HG03039 (cell line): ENCODE data around the gene ZNF524.

Experiments
- ATAC-seq: cut with Tn5 transposase; IDR thresholded peaks from one replicate; pipeline ENCODE4 v1.9.1; 2021; ENCODE audit warnings: mild to moderate bottlenecking, moderate library complexity; ENCODE audit not compliant: unreplicated experiment

The ZNF524 gene

GRCh38 chr19:55640577-55641425, 40.7 kb downstream of the ZNF524 start, which contains the start of gene ZNF580:
ZNF580 (plus strand) TSS chr19:55641002; CDS start chr19:55642509, 1,507 bp downstream.
- no peak for ATAC-seq

- no peak for ATAC-seq
Observed at GRCh38 chr19:55641426-55642152, 41.5 kb downstream of the ZNF524 start.

DNA sequence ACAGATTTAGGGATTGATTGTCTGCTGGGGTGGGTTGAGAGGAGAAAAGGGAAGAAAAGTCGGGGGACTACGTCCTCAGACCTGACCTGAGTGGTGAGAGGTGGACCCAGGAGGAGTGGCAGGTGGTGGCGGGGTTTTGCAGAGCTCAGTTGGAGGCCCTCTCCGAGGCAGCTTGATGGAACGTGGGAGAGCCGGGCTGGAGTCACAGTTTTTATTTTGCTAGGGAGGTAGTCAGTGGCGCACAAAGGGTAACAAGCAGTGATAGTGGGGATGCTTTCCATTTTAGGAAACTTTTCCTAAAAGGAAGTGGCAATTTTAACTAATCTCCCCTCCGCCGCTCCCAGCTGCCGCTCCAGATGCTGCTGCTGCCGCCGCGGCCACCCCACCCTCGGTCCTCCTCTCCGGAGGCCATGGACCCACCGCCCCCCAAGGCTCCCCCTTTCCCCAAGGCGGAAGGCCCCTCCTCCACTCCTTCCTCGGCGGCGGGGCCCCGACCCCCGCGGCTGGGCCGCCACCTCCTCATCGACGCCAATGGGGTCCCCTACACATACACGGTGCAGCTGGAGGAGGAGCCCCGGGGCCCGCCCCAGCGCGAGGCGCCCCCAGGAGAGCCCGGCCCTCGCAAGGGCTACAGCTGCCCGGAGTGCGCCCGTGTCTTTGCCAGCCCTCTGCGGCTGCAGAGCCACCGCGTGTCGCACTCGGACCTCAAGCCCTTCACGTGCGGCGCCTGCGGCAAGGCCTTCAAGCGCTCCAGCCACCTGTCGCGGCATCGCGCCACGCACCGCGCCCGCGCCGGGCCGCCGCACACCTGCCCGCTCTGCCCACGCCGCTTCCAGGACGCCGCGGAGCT, 42.3 kb downstream of the ZNF524 start:
- no peak for ATAC-seq

DNA sequence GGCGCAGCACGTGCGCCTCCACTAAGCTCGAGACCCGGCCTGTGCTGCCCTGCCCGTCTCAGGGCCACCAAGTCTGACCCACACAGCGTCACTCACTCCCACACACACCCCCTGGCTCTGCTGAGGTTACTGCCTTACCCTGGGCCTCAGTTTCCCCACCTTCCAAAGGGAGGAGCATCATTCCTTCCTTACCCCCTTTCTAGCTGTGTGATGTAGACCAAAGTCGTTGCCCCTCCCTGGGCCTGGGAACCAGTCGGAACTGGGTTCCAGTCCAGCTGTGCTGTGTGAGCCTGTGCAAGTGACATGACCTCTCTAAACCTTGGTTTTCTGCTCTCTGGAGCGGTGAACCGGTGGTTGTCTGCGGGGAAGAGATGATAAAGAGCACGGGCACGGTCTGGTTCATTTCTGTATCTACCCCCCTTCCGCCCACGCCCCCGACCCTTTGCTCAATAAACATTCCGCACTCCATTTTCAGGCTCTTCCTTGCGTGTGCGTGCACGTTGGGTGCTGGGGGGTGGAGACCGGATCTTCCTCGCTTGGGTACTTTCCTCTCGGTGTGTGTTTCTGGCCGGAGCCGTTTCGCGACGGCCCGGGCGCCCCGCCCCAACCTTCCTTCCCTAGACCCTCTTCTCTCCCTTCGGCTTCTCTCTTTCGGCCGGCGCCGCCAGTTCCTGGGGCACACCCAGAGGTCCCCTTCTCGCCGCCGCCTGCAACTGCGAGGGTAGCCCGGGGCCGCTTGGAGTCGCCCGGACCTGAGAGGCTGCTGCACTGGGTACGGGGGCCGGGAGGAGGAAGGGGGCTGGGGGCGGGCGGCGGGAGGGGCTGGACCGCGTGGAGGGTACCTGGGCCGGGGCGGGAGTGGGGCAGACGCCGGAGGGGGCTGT, 43.2 kb downstream of the ZNF524 start, which contains the start of gene ZNF581:
ZNF581 (plus strand) TSS at position 647 of the 884 bp plus-strand sequence. CDS start 923 bp downstream, outside the sequence.
- no peak for ATAC-seq

- no peak for ATAC-seq
Observed at GRCh38 chr19:55643887-55644176, 43.7 kb downstream of the ZNF524 start.

- no peak for ATAC-seq
Observed at GRCh38 chr19:55644191-55644833, 44.2 kb downstream of the ZNF524 start.

- no peak for ATAC-seq
Observed at GRCh38 chr19:55644842-55645511, 44.9 kb downstream of the ZNF524 start.

GRCh38 chr19:55645512-55645881, 45.4 kb downstream of the ZNF524 start:
- ATAC-seq: no peak

GRCh38 chr19:55646889-55647731, 47.0 kb downstream of the ZNF524 start:
- ATAC-seq: no peak

GRCh38 chr19:55647732-55648584, 47.9 kb downstream of the ZNF524 start, which contains the start of gene CCDC106:
CCDC106 (plus strand) TSS chr19:55648212; CDS start chr19:55649047, 835 bp downstream.
- ATAC-seq: no peak

DNA sequence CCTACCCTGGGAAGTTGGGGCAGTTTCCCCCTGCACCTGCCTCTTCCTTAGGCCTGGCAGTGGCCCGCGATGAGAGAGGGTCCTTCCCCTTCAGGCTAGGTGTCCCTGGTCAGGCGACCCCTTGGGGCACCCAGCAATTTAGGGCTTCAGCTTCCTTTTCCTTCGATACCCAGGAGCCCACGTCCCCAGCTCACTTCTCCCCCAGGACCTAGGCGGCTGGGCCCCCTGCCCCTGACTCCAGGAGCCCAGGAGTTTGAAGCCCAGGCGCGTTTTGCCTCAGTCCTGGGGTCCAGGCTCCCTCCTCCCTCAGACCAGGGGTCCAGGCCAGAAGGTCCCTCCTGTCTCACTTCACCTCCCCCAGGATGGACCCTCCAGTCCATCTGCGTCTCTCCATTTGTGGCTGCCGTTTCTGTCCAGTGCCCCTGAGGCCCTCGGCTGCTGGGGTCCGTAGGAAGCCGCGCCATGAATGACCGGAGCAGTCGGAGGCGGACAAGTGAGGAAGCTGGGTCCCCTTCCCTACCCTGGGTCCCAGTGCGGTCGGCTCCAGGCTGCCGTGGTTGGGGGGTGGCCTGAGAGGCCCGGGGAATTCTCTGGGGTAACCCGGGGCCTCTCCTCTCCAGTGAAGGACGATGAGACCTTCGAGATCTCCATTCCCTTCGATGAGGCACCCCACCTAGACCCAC, 48.6 kb downstream of the ZNF524 start:
- no peak for ATAC-seq

DNA sequence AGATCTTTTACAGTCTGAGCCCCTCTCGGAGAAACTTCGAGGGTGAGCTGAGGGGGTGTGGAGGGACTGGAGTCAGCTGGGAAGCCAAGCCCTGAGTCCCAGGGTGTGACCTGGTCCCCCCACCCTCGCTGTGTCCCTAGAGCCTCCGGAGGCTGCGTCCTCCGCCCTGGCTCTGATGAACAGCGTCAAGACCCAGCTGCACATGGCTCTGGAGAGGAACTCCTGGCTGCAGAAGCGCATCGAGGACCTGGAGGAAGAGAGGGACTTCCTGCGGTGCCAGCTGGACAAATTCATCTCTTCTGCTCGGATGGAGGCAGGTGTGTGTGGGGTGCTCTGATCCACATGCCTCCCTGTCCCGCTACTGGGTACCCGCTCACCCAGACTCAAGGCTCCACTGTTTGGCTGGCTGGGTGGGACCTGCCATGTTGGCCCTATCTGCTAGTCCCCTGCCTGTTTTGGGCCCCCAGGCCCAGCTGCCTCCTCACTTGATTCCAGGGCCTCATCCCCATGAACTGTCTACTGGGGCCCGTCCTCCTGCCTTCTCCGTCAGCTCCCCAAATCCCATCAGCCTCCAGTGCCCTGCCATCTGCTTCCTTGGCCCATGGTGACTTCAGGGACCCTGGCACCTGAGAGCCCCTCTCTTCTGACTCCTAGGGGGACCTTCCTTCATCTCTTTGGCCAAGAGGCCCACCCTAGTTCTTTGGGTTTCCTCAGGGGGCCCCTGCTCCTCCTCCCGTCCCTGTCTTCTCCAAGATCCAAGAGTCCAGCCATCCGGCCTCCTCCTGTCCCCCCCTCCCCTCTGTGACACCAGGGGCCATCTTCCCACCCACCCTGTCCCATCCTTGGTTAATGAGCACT, 49.4 kb downstream of the ZNF524 start:
- no peak for ATAC-seq

DNA sequence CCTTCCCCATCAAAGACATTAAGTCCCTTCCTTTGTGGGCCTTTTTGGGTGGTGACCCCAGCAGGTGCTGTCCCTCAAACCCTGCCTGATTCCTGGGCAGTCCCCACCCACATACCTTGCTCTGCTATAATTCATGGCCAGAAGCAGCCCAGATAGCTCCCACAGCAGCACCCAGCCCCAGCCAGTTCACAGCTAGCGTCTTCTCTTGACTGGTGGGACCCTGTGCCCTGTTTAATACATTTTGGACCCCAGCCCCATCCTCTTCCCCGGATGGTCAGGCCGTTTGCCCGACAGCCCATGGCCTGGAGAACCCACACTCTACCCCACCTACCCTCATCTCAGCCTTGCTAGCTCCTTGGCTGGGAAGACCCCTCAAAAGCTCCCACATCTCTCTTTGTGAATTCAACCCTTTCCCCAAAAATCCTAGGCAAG, 50.1 kb downstream of the ZNF524 start:
- ATAC-seq: no peak

DNA sequence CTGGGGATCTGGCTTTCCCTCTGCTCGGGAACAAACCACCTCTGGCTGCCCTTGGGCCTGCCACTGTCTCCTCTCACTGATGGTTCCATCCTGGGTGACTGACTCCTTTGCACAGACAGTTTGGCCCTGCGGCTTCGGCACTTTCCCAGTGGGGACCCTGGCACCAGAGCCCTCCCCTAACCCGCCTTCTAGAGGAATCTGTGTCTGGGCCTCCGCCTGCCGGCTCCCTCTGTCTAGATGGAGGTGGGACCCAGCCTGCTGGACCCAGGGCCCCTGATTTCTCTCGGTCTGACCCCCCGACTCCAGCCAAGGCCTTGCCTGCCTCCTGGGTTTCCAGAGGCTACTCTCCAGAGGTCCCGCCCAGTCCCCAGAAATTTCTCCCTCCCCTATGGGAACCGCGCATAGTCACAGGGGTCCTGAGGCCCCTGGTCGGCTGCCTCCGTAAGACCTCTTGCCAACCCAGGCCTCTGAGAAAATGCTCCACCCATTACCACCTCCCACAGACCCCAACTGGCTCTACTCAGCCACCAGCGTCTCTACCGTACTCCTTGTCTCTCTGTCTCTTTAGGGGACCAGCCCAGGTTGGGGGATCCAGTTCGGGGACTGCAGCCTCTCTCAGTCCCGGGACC, 50.6 kb downstream of the ZNF524 start:
- no peak for ATAC-seq

GRCh38 chr19:55651236-55651635, 51.1 kb downstream of the ZNF524 start:
- no peak for ATAC-seq
